GM18519 (cell line): ENCODE measurements around the gene PLA2G2F.

Experiments
- ATAC-seq: cut with Tn5 transposase; IDR thresholded peaks from one replicate; pipeline ENCODE4 v1.9.1; 2021; ENCODE audit warnings: mild to moderate bottlenecking, moderate library complexity; ENCODE audit not compliant: unreplicated experiment, low FRiP score

PLA2G2F gene

GRCh38 chr1:20187103-20187812 is 48.1 kb downstream of the PLA2G2F start:
- no peak for ATAC-seq

DNA sequence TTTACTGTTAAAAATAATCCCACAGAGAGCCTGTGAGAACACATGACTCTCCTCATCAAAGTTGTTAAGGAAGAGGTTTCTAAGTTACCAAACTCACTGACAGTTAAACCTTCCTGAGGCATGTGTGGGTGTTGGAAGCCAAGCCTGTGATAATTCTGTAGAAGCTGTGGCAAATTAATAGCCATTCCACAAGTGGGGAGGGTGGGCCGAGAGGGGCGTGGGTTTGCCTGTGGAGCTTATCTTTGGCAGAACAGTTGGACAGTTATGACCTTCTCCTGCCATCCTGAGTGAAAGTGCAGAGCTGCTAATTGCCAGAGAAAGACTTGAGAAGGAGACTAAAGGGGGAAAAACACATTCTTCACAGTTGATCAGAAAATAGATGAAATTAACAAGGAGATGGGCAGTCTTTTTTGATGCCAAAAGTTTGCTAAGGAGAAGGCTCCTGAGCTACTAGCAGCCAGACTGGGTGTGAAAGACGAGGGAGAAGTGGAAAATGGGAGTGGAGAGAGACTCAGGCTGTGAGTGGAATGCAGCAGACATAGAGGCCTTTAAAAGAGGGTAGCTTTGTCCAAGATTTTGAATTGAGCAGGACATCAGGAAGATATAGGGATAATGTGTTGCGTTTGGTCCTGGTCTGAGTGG is 48.8 kb downstream of the PLA2G2F start:
- ATAC-seq: no peak

GRCh38 chr1:20188455-20188817 is 49.3 kb downstream of the PLA2G2F start:
- ATAC-seq: no peak

- ATAC-seq: no peak
Observed at GRCh38 chr1:20189664-20190063, 50.5 kb downstream of the PLA2G2F start.

DNA sequence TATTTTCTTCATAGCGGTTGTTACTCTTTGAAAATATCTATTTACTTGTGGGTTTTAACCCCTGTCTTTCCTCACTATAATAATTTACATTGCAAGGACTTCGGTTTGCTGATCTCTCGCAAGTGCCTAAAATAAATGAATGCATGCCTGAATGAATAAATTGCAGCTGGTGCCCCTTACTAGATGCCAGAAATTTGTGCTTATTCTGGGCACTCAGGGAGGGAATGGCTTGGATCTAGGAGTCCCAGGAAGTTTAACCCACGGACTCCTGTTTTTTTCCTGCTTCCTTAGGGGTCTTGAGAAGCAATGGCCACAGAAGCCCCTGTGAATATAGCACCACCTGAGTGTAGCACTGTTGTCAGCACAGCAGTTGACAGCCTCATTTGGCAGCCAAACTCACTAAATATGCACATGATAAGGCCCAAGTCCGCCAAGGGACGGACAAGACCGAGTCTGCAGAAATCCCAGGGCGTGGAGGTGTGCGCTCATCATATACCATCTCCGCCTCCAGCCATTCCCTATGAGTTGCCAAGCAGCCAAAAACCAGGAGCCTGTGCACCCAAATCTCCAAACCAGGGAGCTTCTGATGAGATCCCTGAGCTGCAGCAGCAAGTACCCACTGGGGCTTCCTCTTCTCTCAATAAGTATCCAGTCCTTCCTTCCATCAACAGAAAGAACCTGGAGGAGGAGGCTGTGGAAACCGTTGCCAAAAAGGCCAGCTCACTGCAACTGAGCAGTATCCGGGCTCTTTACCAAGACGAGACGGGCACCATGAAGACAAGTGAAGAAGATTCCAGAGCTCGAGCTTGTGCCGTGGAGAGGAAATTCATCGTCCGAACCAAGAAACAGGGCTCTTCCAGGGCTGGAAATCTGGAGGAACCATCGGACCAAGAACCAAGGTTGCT is 51.4 kb downstream of the PLA2G2F start:
- ATAC-seq: no peak

DNA sequence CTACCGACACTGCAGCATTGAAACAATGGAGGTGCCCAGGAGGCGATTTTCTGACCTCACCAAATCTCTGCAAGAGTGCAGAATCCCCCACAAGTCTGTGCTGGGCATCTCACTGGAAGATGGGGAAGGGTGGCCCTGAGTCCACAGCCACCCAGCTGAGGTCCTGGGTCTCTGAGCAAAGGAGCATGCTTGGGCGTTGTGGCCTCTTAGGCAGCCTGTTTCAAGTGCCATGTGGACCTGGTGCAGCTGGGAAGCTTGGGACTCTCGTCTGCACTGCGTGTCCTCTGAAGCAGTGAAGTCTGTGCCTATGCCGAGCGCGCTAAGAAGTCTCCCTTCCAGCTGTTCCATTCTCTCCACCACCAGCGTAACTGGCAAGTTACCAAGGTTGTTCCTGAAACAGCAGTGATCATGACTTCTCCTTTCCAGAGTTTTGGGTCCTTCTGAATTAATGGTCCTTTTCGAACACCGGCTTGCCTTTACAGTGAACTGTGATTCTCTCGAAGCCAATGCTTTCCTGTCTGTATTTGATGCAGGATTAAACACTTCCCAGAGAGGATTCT is 52.2 kb downstream of the PLA2G2F start:
- no peak for ATAC-seq

- ATAC-seq: no peak
Observed at GRCh38 chr1:20192364-20192763, 53.2 kb downstream of the PLA2G2F start.

GRCh38 chr1:20192871-20193411 is 53.8 kb downstream of the PLA2G2F start:
- no peak for ATAC-seq

DNA sequence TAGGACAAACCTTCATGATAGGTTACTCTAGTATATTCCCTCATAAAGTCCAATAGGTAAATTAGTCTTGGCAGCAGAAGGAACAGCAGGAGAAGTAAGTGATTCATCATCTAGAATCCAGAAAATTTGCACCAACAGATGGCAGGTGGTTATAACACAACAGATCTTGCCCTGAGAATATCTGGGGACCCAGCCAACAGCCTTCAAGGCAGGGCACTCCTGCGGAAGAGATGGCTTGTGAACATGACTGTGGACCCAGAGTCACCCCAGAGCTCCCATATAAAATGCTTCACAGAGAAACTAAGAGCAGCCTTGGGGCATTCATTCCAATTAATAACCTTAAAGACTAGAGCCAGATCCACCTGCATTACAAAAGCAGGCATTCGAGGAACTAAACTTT is 55.1 kb downstream of the PLA2G2F start:
- no peak for ATAC-seq

- no peak for ATAC-seq
Observed at GRCh38 chr1:20194757-20195461, 55.8 kb downstream of the PLA2G2F start.

- ATAC-seq: no peak
Observed at GRCh38 chr1:20195462-20195780, 56.3 kb downstream of the PLA2G2F start.

DNA sequence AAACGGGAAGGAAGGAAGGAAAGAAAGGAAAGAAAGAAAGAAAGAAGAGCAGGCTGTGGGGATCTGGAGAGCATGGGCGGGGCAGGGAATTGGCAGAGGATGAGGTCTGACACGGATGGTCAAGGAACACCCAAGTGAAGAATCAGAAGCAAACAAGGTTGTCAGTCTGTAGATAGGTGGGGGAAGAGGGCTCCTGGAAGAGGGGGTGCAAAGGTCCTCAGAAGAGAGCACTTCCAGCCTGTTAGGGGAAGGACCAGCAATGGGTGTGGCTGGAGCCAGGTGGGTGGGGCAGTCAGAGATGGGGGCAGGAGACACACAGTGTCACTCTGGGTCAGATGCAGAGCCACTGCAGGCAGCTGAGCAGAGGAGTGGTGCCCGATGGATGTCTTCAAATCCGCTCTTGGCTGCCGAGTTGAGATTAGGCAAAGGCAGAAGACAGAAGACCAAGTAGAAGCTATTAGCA is 58.2 kb downstream of the PLA2G2F start:
- no peak for ATAC-seq

DNA sequence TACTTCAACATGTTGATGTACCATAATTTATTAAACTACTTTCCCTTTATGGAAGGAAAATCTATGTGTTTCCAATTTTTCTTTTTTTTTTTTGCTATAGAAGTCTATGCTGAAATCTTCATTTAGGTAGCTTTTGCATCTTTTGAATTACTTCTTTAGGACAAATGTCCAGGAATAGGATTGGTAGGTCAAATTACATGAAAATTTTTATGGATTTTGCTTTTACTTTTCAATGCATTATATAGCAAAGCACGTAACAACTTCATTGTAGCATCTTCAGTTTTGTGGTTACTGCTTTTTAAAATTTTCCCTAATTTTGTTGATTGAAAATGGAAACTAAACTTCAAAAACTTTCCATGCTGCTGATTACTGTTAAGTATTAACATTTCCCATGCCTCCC is 59.2 kb downstream of the PLA2G2F start:
- no peak for ATAC-seq

DNA sequence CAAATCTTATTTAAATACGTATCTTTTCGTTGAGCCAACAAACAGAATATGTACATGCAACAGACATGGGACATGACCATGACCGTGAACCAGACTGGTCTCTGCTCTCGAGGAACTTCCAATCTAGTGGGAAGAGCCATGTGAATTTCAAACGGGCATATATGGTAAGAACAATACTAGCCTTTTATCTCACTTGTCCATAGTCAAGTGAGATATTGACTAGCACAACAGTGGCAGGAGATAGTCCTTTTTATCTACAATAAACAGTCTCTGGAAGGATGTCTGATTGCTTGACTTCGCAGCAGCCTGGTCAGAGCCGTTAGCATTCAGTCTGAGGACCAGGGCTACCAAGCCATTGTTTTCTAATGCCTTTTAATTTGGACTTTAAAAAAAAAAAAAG is 59.8 kb downstream of the PLA2G2F start:
- no peak for ATAC-seq

- ATAC-seq: no peak
Observed at GRCh38 chr1:20199403-20199802, 60.3 kb downstream of the PLA2G2F start.

DNA sequence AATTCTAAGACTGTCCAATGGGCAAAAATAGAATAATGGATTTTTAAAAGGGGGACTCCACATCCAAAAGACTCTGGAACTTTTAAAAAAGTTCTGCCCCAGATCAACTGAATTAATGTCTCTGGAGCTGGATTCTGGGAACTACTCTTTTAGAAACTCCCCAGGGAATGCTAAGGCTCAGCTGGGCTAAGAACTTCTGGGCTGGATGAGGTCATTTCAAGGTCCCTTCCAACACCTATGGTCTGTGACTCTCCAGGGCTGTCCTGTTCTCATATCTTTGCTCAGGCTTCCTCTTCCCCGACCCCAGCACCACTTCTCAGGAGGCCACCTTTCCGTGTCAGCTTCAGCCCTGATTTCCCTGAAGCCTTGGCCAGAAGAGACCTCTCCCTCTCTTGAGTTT is 60.7 kb downstream of the PLA2G2F start:
- no peak for ATAC-seq
